Tibial artery (tissue), 4 donors: ENCODE data around the gene GGCT.
A peak's percentile ranks its signal among the peaks of the same experiment; 100 is the strongest.

ENCODE experiments used
- DNase-seq, 2 donors: peaks; one replicate each; pipeline ENCODE4 v3.0.0-alpha.2; 2019
- H3K27ac ChIP-seq, 2 donors: fragments of 200-600 bp; sonication (generic) in 1 of 2; 1 replicate in 1 of 2; 2 replicates in 1 of 2; pipeline ENCODE4 v1.5.1; 2018 to 2019; ENCODE audit warnings: mild to moderate bottlenecking in 1 of 2
- H3K27me3 ChIP-seq, 2 donors: fragments of 200-600 bp; sonication (generic) in 1 of 2; one replicate each; pipeline versions ENCODE4 v1.5.1 to v1.6.0; 2016 to 2019
- H3K36me3 ChIP-seq, 3 donors: fragments of 200-600 bp; sonication (generic) in 2 of 3; one replicate each; pipeline ENCODE4 v1.5.1; 2016 to 2019; ENCODE audit warnings: mild to moderate bottlenecking in 2 of 3
- H3K4me1 ChIP-seq, 4 donors: fragments of 200-600 bp; sonication (generic) in 2 of 4; 1 replicate in 3 of 4; 2 replicates in 1 of 4; pipeline ENCODE4 v1.5.1; 2016 to 2019
- H3K4me3 ChIP-seq, 2 donors: fragments of 200-600 bp; sonication (generic) in 1 of 2; 1 replicate in 1 of 2; 2 replicates in 1 of 2; pipeline ENCODE4 v1.5.1; 2018 to 2019; ENCODE audit warnings: mild to moderate bottlenecking in 2 of 2
- H3K9me3 ChIP-seq, 3 donors: fragments of 200-600 bp; sonication (generic) in 1 of 3; one replicate each; pipeline ENCODE4 v1.5.1; 2016 to 2019
- intact Hi-C: fragments of 100-400 bp; cut with DNase I; formaldehyde crosslinking; loops from one replicate; pipeline ENCODE4 v1.15.0; 2023; ENCODE audit warnings: low total_unique reads
- TF ChIP-seq, protein P1 (sequence below), 2 experiments: fragments of 200-600 bp in 1 of 2; fragments of 450-650 bp in 1 of 2; IDR thresholded peaks; one replicate each; pipeline ENCODE4 v1.5.1; 2017 to 2019; ENCODE audit warnings: antibody characterized with exemption in 2 of 2, mild to moderate bottlenecking in 1 of 2, moderate library complexity in 1 of 2

The GGCT gene, protein sequence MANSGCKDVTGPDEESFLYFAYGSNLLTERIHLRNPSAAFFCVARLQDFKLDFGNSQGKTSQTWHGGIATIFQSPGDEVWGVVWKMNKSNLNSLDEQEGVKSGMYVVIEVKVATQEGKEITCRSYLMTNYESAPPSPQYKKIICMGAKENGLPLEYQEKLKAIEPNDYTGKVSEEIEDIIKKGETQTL

DNA sequence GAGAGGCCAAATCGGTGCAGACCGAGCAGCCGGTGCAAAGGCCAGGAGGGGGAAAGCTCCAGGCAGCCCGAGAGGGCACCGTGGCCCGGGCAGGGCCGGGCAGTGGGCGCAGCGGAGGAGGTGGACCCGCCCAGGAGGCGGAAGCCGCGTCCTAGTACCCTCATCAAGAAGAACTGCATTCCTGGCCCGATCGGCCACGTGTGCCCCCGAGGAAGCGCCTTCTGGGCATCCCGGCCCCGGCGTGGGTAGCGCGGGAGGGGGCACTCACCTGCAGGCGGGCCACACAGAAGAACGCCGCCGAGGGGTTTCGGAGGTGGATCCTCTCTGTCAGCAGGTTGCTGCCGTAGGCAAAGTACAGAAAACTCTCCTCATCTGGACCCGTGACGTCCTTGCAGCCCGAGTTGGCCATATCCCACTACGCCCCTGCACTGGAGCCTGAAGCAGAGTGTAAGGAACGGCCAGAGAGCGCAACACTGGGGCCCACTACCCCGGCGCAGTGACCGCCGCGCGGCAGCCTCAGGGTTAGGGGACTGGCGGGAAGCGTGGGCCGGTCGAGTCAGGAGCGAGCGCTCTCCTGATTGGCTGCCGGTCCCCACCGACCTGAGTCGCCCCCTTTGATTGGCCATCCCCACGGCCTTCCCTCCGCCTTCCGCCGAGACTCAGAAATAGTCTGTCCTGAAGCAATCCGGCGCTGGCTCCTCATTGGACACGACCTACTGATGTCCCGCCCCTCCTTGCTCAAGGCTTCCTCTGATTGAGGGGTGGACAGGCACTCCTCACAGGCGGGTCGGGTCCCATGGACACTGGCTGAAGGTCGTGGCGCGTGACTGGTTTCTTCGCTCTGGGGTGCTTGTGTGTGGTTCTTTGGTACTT is at the start of gene GGCT:
GGCT (minus strand) TSS at position 529 of the 873 bp plus-strand sequence; CDS start at position 409, 120 bp downstream.
- peak; percentile 100 for DNase-seq
- intact Hi-C loops, result loop anchor here (10.0 kb wide), 2 partner anchors 80 to 340 kb away; no protein-coding TSS in a partner anchor
- Histone ChIP-seq H3K27me3 (no peaks in the 10 kb centered on the region), H3K4me1 (peaks cover 0 to 25% (median 13%) of the 10 kb centered on the region in 4 donors), H3K36me3 (no peaks in the 10 kb centered on the region), H3K27ac (peak within 1 kb of the TSS; percentile 94 to 98), H3K4me3 (peak within 1 kb of the TSS; percentile 68 to 82), H3K9me3 (no peaks in the 10 kb centered on the region)
- TF ChIP-seq, protein P1, sequence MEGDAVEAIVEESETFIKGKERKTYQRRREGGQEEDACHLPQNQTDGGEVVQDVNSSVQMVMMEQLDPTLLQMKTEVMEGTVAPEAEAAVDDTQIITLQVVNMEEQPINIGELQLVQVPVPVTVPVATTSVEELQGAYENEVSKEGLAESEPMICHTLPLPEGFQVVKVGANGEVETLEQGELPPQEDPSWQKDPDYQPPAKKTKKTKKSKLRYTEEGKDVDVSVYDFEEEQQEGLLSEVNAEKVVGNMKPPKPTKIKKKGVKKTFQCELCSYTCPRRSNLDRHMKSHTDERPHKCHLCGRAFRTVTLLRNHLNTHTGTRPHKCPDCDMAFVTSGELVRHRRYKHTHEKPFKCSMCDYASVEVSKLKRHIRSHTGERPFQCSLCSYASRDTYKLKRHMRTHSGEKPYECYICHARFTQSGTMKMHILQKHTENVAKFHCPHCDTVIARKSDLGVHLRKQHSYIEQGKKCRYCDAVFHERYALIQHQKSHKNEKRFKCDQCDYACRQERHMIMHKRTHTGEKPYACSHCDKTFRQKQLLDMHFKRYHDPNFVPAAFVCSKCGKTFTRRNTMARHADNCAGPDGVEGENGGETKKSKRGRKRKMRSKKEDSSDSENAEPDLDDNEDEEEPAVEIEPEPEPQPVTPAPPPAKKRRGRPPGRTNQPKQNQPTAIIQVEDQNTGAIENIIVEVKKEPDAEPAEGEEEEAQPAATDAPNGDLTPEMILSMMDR (IDR thresholded peaks at IDR 0.05), result no peak

DNA sequence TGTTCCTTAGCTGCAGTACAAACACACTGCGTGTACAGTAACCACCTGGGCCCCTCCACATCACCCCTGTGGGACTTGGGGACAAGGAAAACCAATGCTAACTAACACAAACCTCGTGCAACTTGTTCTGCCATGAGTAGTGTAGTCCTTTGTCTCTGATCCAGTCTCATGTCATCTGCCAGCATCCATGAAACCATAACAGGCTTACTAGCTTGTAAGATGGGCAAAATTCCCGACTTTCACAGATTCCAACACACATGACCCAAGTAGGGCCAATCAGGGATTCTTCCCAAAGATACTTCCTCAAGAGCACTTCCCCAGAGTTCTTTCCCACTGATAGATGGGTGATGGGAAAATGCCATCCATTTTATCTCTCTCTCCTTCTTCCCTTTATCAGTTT is 48.9 kb upstream of the GGCT start:
- Histone ChIP-seq H3K36me3 (peaks cover 0 to 5% (median under 1%) of the 10 kb centered on the region in 3 donors), H3K27me3 (no peaks in the 10 kb centered on the region), H3K4me3 (no peak overlapping the region), H3K9me3 (no peaks in the 10 kb centered on the region), H3K27ac (no peak overlapping the region), H3K4me1 (peaks cover 0 to 27% (median 9%) of the 10 kb centered on the region in 4 donors)
- TF ChIP-seq, protein P1 (IDR thresholded peaks at IDR 0.05), result no peak
- DNase-seq, result no peak
- intact Hi-C loops, result no loop called here

DNA sequence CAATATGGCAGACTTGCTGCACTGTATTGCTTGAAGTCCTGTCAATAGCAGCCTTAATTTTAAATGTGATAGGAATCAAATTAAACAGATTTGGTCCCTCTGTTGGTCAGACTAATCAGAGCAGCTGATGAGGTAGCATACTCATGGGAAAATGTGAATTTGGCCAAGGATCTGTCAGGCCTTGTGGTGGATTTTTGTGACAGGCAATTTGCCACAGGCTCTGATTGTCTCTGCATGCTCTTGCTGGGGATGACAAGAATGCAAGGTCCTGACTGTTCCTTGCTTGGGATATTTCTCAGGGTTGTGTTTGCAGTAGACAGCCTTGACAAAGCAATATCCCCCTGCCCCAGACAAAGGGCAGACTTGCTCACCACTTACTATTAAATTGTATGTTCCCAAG is 48.5 kb upstream of the GGCT start:
- DNase-seq, result no peak
- H3K9me3 ChIP-seq, result no peaks in the 10 kb centered on the region
- no peak overlapping the region for H3K4me3 ChIP-seq
- intact Hi-C loops, result no loop called here
- peaks cover 0 to 5% (median 2%) of the 10 kb centered on the region in 3 donors for H3K36me3 ChIP-seq
- TF ChIP-seq, protein P1 (IDR thresholded peaks at IDR 0.05), result no peak
- H3K4me1 ChIP-seq, result peaks cover 0 to 28% (median 9%) of the 10 kb centered on the region in 4 donors
- no peak overlapping the region for H3K27ac ChIP-seq
- no peaks in the 10 kb centered on the region for H3K27me3 ChIP-seq

DNA sequence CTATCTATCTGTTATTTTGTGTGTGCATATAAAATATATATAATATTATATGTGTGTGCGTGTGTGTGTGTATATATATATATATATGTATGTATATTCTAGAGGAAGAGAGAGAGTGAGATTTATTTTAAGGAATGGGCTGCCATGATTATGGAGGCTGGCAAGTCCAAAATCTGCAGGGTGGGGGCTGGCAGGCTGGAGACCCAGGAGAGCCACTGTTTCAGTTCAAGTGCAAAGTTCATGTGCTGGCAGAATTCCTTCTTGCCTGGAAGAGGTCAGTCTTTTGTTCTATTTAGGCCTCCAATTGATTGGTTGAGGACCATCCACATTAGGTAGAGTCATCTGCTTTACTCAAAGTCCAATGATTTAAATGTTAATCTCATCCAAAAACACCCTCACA is 47.7 kb upstream of the GGCT start:
- H3K9me3 ChIP-seq, result no peaks in the 10 kb centered on the region
- DNase-seq, result no peak
- no peak overlapping the region for H3K27ac ChIP-seq
- H3K4me1 ChIP-seq, result peaks cover 0 to 28% (median 9%) of the 10 kb centered on the region in 4 donors
- TF ChIP-seq, protein P1 (IDR thresholded peaks at IDR 0.05), result no peak
- no peaks in the 10 kb centered on the region for H3K27me3 ChIP-seq
- no peak overlapping the region for H3K4me3 ChIP-seq
- intact Hi-C loops, result no loop called here
- peaks cover 0 to 10% (median 5%) of the 10 kb centered on the region in 3 donors for H3K36me3 ChIP-seq

DNA sequence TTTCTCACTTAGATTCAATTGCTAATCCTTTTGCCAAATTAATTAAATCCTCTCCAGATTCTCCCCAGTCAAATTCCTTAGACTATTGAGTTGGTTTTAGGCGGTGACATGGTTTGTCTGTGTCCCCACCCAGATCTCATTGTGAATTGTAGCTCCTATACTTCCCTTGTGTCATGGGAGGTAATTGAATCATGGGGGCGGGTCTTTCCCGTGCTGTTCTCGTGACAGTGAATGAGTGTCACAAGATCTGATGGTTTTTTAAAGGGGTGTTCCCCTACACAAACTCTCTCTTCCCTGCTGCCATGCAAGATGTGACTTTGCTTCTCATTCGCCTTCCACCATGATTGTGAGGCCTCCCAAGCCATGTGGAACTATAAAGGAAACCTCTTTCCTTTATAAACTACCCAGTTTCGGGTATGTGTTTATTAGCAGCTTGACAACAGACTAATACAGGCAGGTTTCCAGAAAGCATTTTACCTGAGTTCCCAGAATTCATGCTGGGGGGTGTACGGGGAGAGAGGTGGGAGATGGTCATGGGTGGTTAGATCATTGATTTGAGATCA is 45.4 kb upstream of the GGCT start:
- Histone ChIP-seq H3K27me3 (no peaks in the 10 kb centered on the region), H3K4me1 (peaks cover 0 to 24% (median 9%) of the 10 kb centered on the region in 4 donors), H3K36me3 (peaks cover 0 to 31% (median 0%) of the 10 kb centered on the region in 3 donors), H3K4me3 (no peak overlapping the region), H3K9me3 (no peaks in the 10 kb centered on the region), H3K27ac (no peak overlapping the region)
- TF ChIP-seq, protein P1 (IDR thresholded peaks at IDR 0.05), result no peak
- intact Hi-C loops, result no loop called here
- no peak for DNase-seq
